K562 (cell line): ENCODE measurements around the gene PHF1. TPM values are rescaled to one million over a fixed set of nuclear protein-coding genes. Genes with fewer than 3 reads are reported as not detected.
A peak's percentile ranks its signal among the peaks of the same experiment; 100 is the strongest.

Source experiments
- BCOR ChIP-seq: fragments of 450-650 bp; IDR thresholded peaks from 2 replicates; pipeline ENCODE4 v1.6.1; 2016
- BRD9 ChIP-seq: fragments of 450-650 bp; IDR thresholded peaks from 2 replicates; pipeline ENCODE4 v1.6.1; 2018; ENCODE audit warnings: low read depth; ENCODE audit not compliant: partially characterized antibody
- CREM ChIP-seq: IDR thresholded peaks from 2 replicates; pipeline ENCODE4 v1.6.1; 2014; ENCODE audit warnings: antibody characterized with exemption, low read depth
- CTBP1 ChIP-seq: fragments of 450-650 bp; IDR thresholded peaks from 2 replicates; pipeline ENCODE4 v1.6.1; 2016; ENCODE audit warnings: borderline replicate concordance
- CXXC5 ChIP-seq: fragments of 250-450 bp; sonication (Bioruptor Pico); IDR thresholded peaks from 2 replicates; pipeline ENCODE4 v1.8.0; 2022; ENCODE audit warnings: inconsistent platforms, mild to moderate bottlenecking, moderate library complexity
- EP400 ChIP-seq: fragments of 450-650 bp; IDR thresholded peaks from 2 replicates; pipeline ENCODE4 v1.6.1; 2017; ENCODE audit warnings: antibody characterized with exemption, mild to moderate bottlenecking, moderate library complexity
- ETV1 ChIP-seq: fragments of 450-650 bp; conservative IDR thresholded peaks from 2 replicates; pipeline ENCODE4 v1.6.1; 2016; ENCODE audit warnings: missing genetic modification characterization, control low read depth, low read depth, missing compliant biosample characterization
- HMGXB4 ChIP-seq: sonication (generic); formaldehyde crosslinking; IDR thresholded peaks from 2 replicates; pipeline ENCODE4 v1.8.1; 2023; ENCODE audit warnings: mild to moderate bottlenecking, missing genetic modification reagents
- JUND ChIP-seq, 2 experiments: IDR thresholded peaks; 2 replicates in 1 of 2; 3 replicates in 1 of 2; pipeline ENCODE4 v1.6.1; 2011; ENCODE audit warnings: borderline replicate concordance in 2 of 2, low read depth in 2 of 2, low read length in 2 of 2, improper control_type of control experiment in 1 of 2, missing biosample characterization in 1 of 2, missing genetic modification characterization in 1 of 2, missing genetic modification reagents in 1 of 2
- L3MBTL2 ChIP-seq: fragments of 450-650 bp; IDR thresholded peaks from 2 replicates; pipeline ENCODE4 v1.6.1; 2016; ENCODE audit warnings: mild to moderate bottlenecking, moderate library complexity
- MLX ChIP-seq, 2 experiments: fragments of 450-650 bp in 1 of 2; sonication (generic) in 1 of 2; formaldehyde crosslinking; conservative IDR thresholded peaks; 2 replicates each; pipeline versions ENCODE4 v1.4.0 to v1.8.1; 2020 to 2022; ENCODE audit warnings: mild to moderate bottlenecking in 1 of 2, missing genetic modification reagents in 1 of 2
- MXI1 ChIP-seq: IDR thresholded peaks from 2 replicates; pipeline ENCODE4 v1.6.1; 2011; ENCODE audit warnings: low read depth, mild to moderate bottlenecking, improper control_type of control experiment, low read length
- NBN ChIP-seq: fragments of 450-650 bp; IDR thresholded peaks from 2 replicates; pipeline ENCODE4 v1.6.1; 2016; ENCODE audit warnings: low read depth, mild to moderate bottlenecking
- SMAD1 ChIP-seq: fragments of 150-350 bp; IDR thresholded peaks from 2 replicates; pipeline ENCODE4 v1.6.1; 2014; ENCODE audit warnings: low read length, low read depth; ENCODE audit not compliant: partially characterized antibody
- SMAD4 ChIP-seq: fragments of 250-450 bp; sonication (Bioruptor Pico); conservative IDR thresholded peaks from 2 replicates; pipeline ENCODE4 v1.8.0; 2021; ENCODE audit warnings: inconsistent platforms, mild to moderate bottlenecking, moderate library complexity
- TFAP4 ChIP-seq: sonication (generic); formaldehyde crosslinking; IDR thresholded peaks from 2 replicates; pipeline ENCODE4 v1.8.0; 2022; ENCODE audit warnings: missing genetic modification reagents, mild to moderate bottlenecking, moderate library complexity, borderline replicate concordance
- ZBTB26 ChIP-seq: fragments of 450-650 bp; formaldehyde crosslinking; IDR thresholded peaks from 2 replicates; pipeline ENCODE4 v1.4.0; 2022; ENCODE audit warnings: missing genetic modification characterization
- ZBTB9 ChIP-seq: fragments of 450-650 bp; formaldehyde crosslinking; IDR thresholded peaks from 2 replicates; pipeline ENCODE4 v1.4.0; 2020; ENCODE audit warnings: mild to moderate bottlenecking, moderate library complexity
- ZNF561 ChIP-seq: fragments of 450-650 bp; formaldehyde crosslinking; conservative IDR thresholded peaks from 2 replicates; pipeline ENCODE4 v1.4.0; 2020; ENCODE audit warnings: mild to moderate bottlenecking, moderate library complexity
- polyA plus RNA-seq, 8 experiments: library from polyadenylated mRNA; depleted of rRNA in 4 of 8; stranded (reverse) in 5 of 8; unstranded in 3 of 8; fragments of >200 nt; fragmentation: Nextera tagmentation in 2 of 8; fragmentation: Illumina TruSeq in 1 of 8; extraction: Ambion mirVana in 2 of 8; extraction: Trizol in 1 of 8; gene quantifications; 2 replicates each; pipeline versions ENCODE4 v1.2.1 to v1.2.3, GENCODE V29; 2011 to 2014; ENCODE audit warnings: inconsistent platforms in 1 of 8, missing spikeins in 1 of 8
- total RNA-seq, 7 experiments: library from RNA; depleted of rRNA in 6 of 7; stranded (reverse); fragments of >200 nt in 6 of 7; fragmentation: Illumina TruSeq in 2 of 7; extraction: Trizol in 2 of 7; gene quantifications; 2 replicates each; pipeline versions ENCODE4 v1.2.1 to v1.2.3, GENCODE V29; 2011 to 2021; ENCODE audit warnings: low replicate concordance in 1 of 7

PHF1 gene
- total and polyA plus RNA-seq, 9 of the 15 experiments (the other 6 are each of a cell fraction or from before 2014, with no cell fraction given) = 3.7 to 64.2 (median 33.7) TPM

GRCh38 chr6:33440649-33441309 is 30.0 kb downstream of the PHF1 start (continued):
- TF ChIP-seq HMGXB4 (0 out of 2 replicates have a peak, but pooled peaks have one; percentile 49), L3MBTL2 (peak; percentile 47), CREM (peak; percentile 24; the same call in 1 of the 2 replicates), ETV1 (0 out of 2 replicates have a peak, but pooled peaks have one; percentile 32), MXI1 (no peak), SMAD1 (no peak), ZBTB26 (CRISPR knock-in tag) (0 out of 2 replicates have a peak, but pooled peaks have one; percentile 54), ZNF561 (CRISPR knock-in tag) (no peak), TFAP4 (CRISPR knock-in tag) (0 out of 2 replicates have a peak, but pooled peaks have one; percentile 24), MLX (CRISPR knock-in tag; conservative IDR thresholded peaks at IDR 0.05) (0 out of 4 replicates have a peak, but pooled peaks of 1 of the 2 experiments have one; percentile 70), BRD9 (peak; percentile 4), CXXC5 (CRISPR knock-in tag) (peak; percentile 71), EP400 (no peak), ZBTB9 (CRISPR knock-in tag) (no peak), JUND (IDR thresholded peaks at IDR 0.05; ENCODE audit: borderline replicate concordance, low read depth, low read length) (0 out of 2 replicates have a peak, but pooled peaks have one; percentile 16), JUND (tag; IDR thresholded peaks at IDR 0.05; ENCODE audit: borderline replicate concordance, low read depth, low read length) (no peak; the same call in 2 of the 3 replicates), BCOR (peak; percentile 72), NBN (0 out of 2 replicates have a peak, but pooled peaks have one; percentile 13), CTBP1 (peak; percentile 23; the same call in 1 of the 2 replicates), SMAD4 (CRISPR knock-in tag) (peak; percentile 69; the same call in 1 of the 2 replicates)
